ENCODE results near the gene CRYM.
"Not testable (repeated sequence)": the region's sequence is repeated elsewhere in the genome, so short reads cannot be mapped to it uniquely, and the experiment has no call there.

Gene CRYM

GRCh38 chr16:21264571-21265036 is 13.5 kb downstream of the CRYM start:
- Mint-ChIP-seq H3K4me3 (no peak overlapping the region), H3K27ac (peak overlapping the region in 1 of 2 donors; percentile 57), H3K4me1 (no peaks in the 10 kb centered on the region), H3K27me3 (peaks cover 13% of the 10 kb centered on the region), H3K9me3 (no peaks in the 10 kb centered on the region)
- DNase-seq (no peak), ATAC-seq (no peak)

GRCh38 chr16:21263640-21264570 is 14.2 kb downstream of the CRYM start:
- Mint-ChIP-seq H3K9me3 (no peaks in the 10 kb centered on the region), H3K27me3 (peaks cover 13% of the 10 kb centered on the region), H3K4me1 (no peaks in the 10 kb centered on the region), H3K4me3 (no peak overlapping the region), H3K27ac (peak overlapping the region in 1 of 2 donors; percentile 69)
- ATAC-seq (no peak), DNase-seq (no peak)

GRCh38 chr16:21262779-21263639 is 15.1 kb downstream of the CRYM start:
- ATAC-seq (no peak), DNase-seq (no peak)
- Mint-ChIP-seq H3K27me3 (peaks cover 13% of the 10 kb centered on the region), H3K4me1 (no peaks in the 10 kb centered on the region), H3K27ac (peak overlapping the region; percentile 69 to 91), H3K4me3 (no peak overlapping the region), H3K9me3 (no peaks in the 10 kb centered on the region)

GRCh38 chr16:21260870-21261791 is 17.0 kb downstream of the CRYM start:
- Mint-ChIP-seq H3K27me3 (peaks cover 13% of the 10 kb centered on the region), H3K4me3 (no peak overlapping the region), H3K4me1 (no peaks in the 10 kb centered on the region), H3K27ac (peak overlapping the region in 1 of 2 donors; percentile 48), H3K9me3 (no peaks in the 10 kb centered on the region)
- ATAC-seq (no peak), DNase-seq (no peak)

GRCh38 chr16:21257284-21257683 is 20.8 kb downstream of the CRYM start:
- H3K9me3 Mint-ChIP-seq = no peaks in the 10 kb centered on the region
- H3K4me3 Mint-ChIP-seq = no peak overlapping the region
- DNase-seq (no peak), ATAC-seq (no peak)
- no peak overlapping the region for H3K27ac Mint-ChIP-seq
- H3K27me3 Mint-ChIP-seq = peaks cover 14% of the 10 kb centered on the region
- H3K4me1 Mint-ChIP-seq = no peaks in the 10 kb centered on the region

- no peaks in the 10 kb centered on the region for H3K4me1 Mint-ChIP-seq
- no peak overlapping the region for H3K27ac Mint-ChIP-seq
- DNase-seq = no peak
- no peak for ATAC-seq
- H3K4me3 Mint-ChIP-seq = no peak overlapping the region
- no peaks in the 10 kb centered on the region for H3K9me3 Mint-ChIP-seq
- peaks cover 14% of the 10 kb centered on the region for H3K27me3 Mint-ChIP-seq
Measured at GRCh38 chr16:21256636-21257035, 21.5 kb downstream of the CRYM start.

GRCh38 chr16:21253470-21253869 is 24.6 kb downstream of the CRYM start:
- no peak for DNase-seq
- Mint-ChIP-seq H3K27ac (no peak overlapping the region), H3K4me1 (no peaks in the 10 kb centered on the region), H3K4me3 (no peak overlapping the region), H3K27me3 (peaks cover 33% of the 10 kb centered on the region), H3K9me3 (no peaks in the 10 kb centered on the region)
- no peak for ATAC-seq

- H3K27ac Mint-ChIP-seq = peak overlapping the region in 1 of 2 donors; percentile 2
- DNase-seq = no peak
- H3K9me3 Mint-ChIP-seq = no peaks in the 10 kb centered on the region
- ATAC-seq = no peak
- no peaks in the 10 kb centered on the region for H3K4me1 Mint-ChIP-seq
- peaks cover 36% of the 10 kb centered on the region for H3K27me3 Mint-ChIP-seq
- no peak overlapping the region for H3K4me3 Mint-ChIP-seq
Measured at GRCh38 chr16:21250072-21250923, 27.8 kb downstream of the CRYM start.

- not testable (repeated sequence) for ATAC-seq, DNase-seq, H3K4me1 Mint-ChIP-seq, H3K4me3 Mint-ChIP-seq, H3K27ac Mint-ChIP-seq, H3K9me3 Mint-ChIP-seq
- H3K27me3 Mint-ChIP-seq = peaks cover 31% of the 10 kb centered on the region
Measured at GRCh38 chr16:21248179-21248578, 29.9 kb downstream of the CRYM start.

GRCh38 chr16:21244518-21245215 is 33.4 kb downstream of the CRYM start:
- DNase-seq (no peak), ATAC-seq (no peak)
- H3K9me3 Mint-ChIP-seq = no peaks in the 10 kb centered on the region
- H3K4me1 Mint-ChIP-seq = no peaks in the 10 kb centered on the region
- peaks cover 21% of the 10 kb centered on the region for H3K27me3 Mint-ChIP-seq
- no peak overlapping the region for H3K4me3 Mint-ChIP-seq
- H3K27ac Mint-ChIP-seq = no peak overlapping the region

- H3K4me1 Mint-ChIP-seq = no peaks in the 10 kb centered on the region
- ATAC-seq (no peak), DNase-seq (no peak)
- no peak overlapping the region for H3K4me3 Mint-ChIP-seq
- H3K9me3 Mint-ChIP-seq = no peaks in the 10 kb centered on the region
- H3K27ac Mint-ChIP-seq = no peak overlapping the region
- H3K27me3 Mint-ChIP-seq = peaks cover 12% of the 10 kb centered on the region
Measured at GRCh38 chr16:21242756-21243155, 35.3 kb downstream of the CRYM start.

GRCh38 chr16:21239646-21240045 is 38.4 kb downstream of the CRYM start:
- H3K9me3 Mint-ChIP-seq = peaks cover 0 to 5% of the 10 kb centered on the region in 2 donors
- H3K27ac Mint-ChIP-seq = no peak overlapping the region
- DNase-seq (no peak), ATAC-seq (no peak)
- H3K27me3 Mint-ChIP-seq = peaks cover 11% of the 10 kb centered on the region
- no peaks in the 10 kb centered on the region for H3K4me1 Mint-ChIP-seq
- H3K4me3 Mint-ChIP-seq = no peak overlapping the region

GRCh38 chr16:21236831-21237230 is 41.3 kb downstream of the CRYM start:
- ATAC-seq = no peak
- peaks cover 0 to 5% of the 10 kb centered on the region in 2 donors for H3K9me3 Mint-ChIP-seq
- no peak overlapping the region for H3K27ac Mint-ChIP-seq
- peaks cover 33% of the 10 kb centered on the region for H3K27me3 Mint-ChIP-seq
- no peaks in the 10 kb centered on the region for H3K4me1 Mint-ChIP-seq
- DNase-seq = no peak
- no peak overlapping the region for H3K4me3 Mint-ChIP-seq

- Mint-ChIP-seq H3K27me3 (peaks cover 45% of the 10 kb centered on the region), H3K4me1 (no peaks in the 10 kb centered on the region), H3K4me3 (no peak overlapping the region), H3K27ac (no peak overlapping the region), H3K9me3 (peaks cover 0 to 5% of the 10 kb centered on the region in 2 donors)
- ATAC-seq (no peak), DNase-seq (no peak)
Measured at GRCh38 chr16:21235199-21235585, 42.9 kb downstream of the CRYM start.
